GM12878 (cell line): ENCODE data around the gene RAPH1. TPM values are rescaled to one million over a fixed set of nuclear protein-coding genes. Genes with fewer than 3 reads are reported as not detected.

ENCODE experiments used
- ATAC-seq: fragments of 200-7000 bp; cut with Tn5 transposase; 3 replicates; pipeline ENCODE4 v1.9.1; 2020; ENCODE audit warnings: mild to moderate bottlenecking, moderate library complexity
- BruUV-seq: library from RNA; stranded (reverse); fragments of 400-500 nt; replicated peaks from 2 replicates; lab custom pipeline; 2021; lab: Mats Ljungman, UMichigan
- CTCF ChIA-PET: fragments of 300-600 bp; sonication (Branson Sonifier 250); formaldehyde crosslinking; extraction: SDS; loops from one replicate; lab custom pipeline; 2021; ENCODE audit warnings: inconsistent platforms; lab: Yijun Ruan, JAX
- POLR2A ChIA-PET: fragments of 350-600 bp; formaldehyde crosslinking; extraction: SDS; loops from one replicate; lab custom pipeline; 2021; ENCODE audit warnings: inconsistent platforms; lab: Charles Lee
- RAD21 ChIA-PET: fragments of 300-600 bp; sonication (Branson Sonifier 250); formaldehyde crosslinking; loops from one replicate; lab custom pipeline; 2023; ENCODE audit warnings: antibody characterized with exemption; ENCODE audit not compliant: unreplicated experiment; lab: Charles Lee
- SMC1A ChIA-PET: fragments of 300-600 bp; sonication (Branson Sonifier 250); formaldehyde crosslinking; loops from one replicate; lab custom pipeline; 2023; ENCODE audit not compliant: unreplicated experiment, uncharacterized antibody; lab: Charles Lee
- DNase-seq: peaks from one replicate; pipeline ENCODE4 v3.0.0-alpha.2; 2011; ENCODE audit warnings: low read depth, low spot score
- FAIRE-seq: peaks from 3 replicates; lab custom pipeline; 2011; peaks lifted over from hg19 to GRCh38; lab: Jason Lieb, UNC
- H2AFZ ChIP-seq: 2 replicates; pipeline ENCODE4 v1.6.0; 2011; ENCODE audit warnings: low read depth, low read length, control low read depth; ENCODE audit not compliant: control insufficient read depth
- H3K27ac ChIP-seq: 2 replicates; pipeline ENCODE4 v1.5.1; 2011; ENCODE audit warnings: control low read depth; ENCODE audit not compliant: control insufficient read depth, insufficient read depth
- H3K27me3 ChIP-seq, 2 experiments: replicated peaks in 1 of 2; 2 replicates each; pipeline versions ENCODE4 v1.6.0 to v1.6.1; 2011; ENCODE audit warnings: low read length in 1 of 2; ENCODE audit not compliant: control insufficient read depth in 2 of 2, insufficient read depth in 2 of 2
- H3K36me3 ChIP-seq, 2 experiments: 2 replicates each; pipeline ENCODE4 v1.5.1; 2011; ENCODE audit warnings: low read length in 1 of 2; ENCODE audit not compliant: control insufficient read depth in 2 of 2, insufficient read depth in 2 of 2
- H3K4me1 ChIP-seq: 2 replicates; pipeline ENCODE4 v1.6.1; 2011; ENCODE audit warnings: mild to moderate bottlenecking, low read length, moderate library complexity, mixed read lengths; ENCODE audit not compliant: control insufficient read depth, insufficient read depth
- H3K4me2 ChIP-seq: 2 replicates; pipeline ENCODE4 v1.6.0; 2011; ENCODE audit warnings: control low read depth; ENCODE audit not compliant: control insufficient read depth, insufficient read depth
- H3K4me3 ChIP-seq: fragments of 200-600 bp; sonication (generic); 2 replicates; pipeline ENCODE4 v1.5.1; 2016
- H3K79me2 ChIP-seq: 2 replicates; pipeline ENCODE4 v1.6.0; 2011; ENCODE audit warnings: low read length; ENCODE audit not compliant: control insufficient read depth, insufficient read depth
- H3K9ac ChIP-seq: 2 replicates; pipeline ENCODE4 v1.8.0; 2011; ENCODE audit warnings: low read length, control low read depth, mixed read lengths; ENCODE audit not compliant: control insufficient read depth, insufficient read depth
- H3K9me3 ChIP-seq: replicated peaks from 3 replicates; pipeline ENCODE4 v1.5.1; 2011; ENCODE audit warnings: mild to moderate bottlenecking, low read length; ENCODE audit not compliant: control insufficient read depth, insufficient read depth
- H4K20me1 ChIP-seq: 2 replicates; pipeline ENCODE4 v1.6.0; 2011; ENCODE audit not compliant: control insufficient read depth, insufficient read depth
- BCLAF1 ChIP-seq: fragments of 450-650 bp; IDR thresholded peaks from 2 replicates; pipeline ENCODE4 v1.6.1; 2017; ENCODE audit warnings: antibody characterized with exemption, mild to moderate bottlenecking, moderate library complexity
- CBX5 ChIP-seq: sonication (generic); IDR thresholded peaks from 2 replicates; pipeline ENCODE4 v1.6.1; 2016; ENCODE audit warnings: low read depth, moderate library complexity, mild to moderate bottlenecking, inconsistent platforms
- PKNOX1 ChIP-seq: fragments of 450-650 bp; IDR thresholded peaks from 2 replicates; pipeline ENCODE4 v1.6.1; 2016; ENCODE audit warnings: mild to moderate bottlenecking
- RCOR1 ChIP-seq: conservative IDR thresholded peaks from 2 replicates; pipeline ENCODE4 v1.6.1; 2012; ENCODE audit warnings: low read depth, low read length, improper control_type of control experiment
- USF1 ChIP-seq: IDR thresholded peaks from 2 replicates; pipeline ENCODE4 v1.6.1; 2011; ENCODE audit warnings: borderline replicate concordance, low read depth, mild to moderate bottlenecking, moderate library complexity, mixed read lengths, low read length; ENCODE audit not compliant: insufficient read depth; ENCODE audit errors: extremely low read length
- YBX1 ChIP-seq: fragments of 450-650 bp; IDR thresholded peaks from 2 replicates; pipeline ENCODE4 v1.6.1; 2016; ENCODE audit warnings: antibody characterized with exemption
- YY1 ChIP-seq: IDR thresholded peaks from 2 replicates; pipeline ENCODE4 v1.6.1; 2011; ENCODE audit warnings: low read depth, mild to moderate bottlenecking, low read length
- ZNF274 ChIP-seq: IDR thresholded peaks from one replicate; pipeline ENCODE4 v1.8.0; 2011; ENCODE audit not compliant: insufficient read length, insufficient read depth
- in situ Hi-C: fragments of 300-500 bp; cut with MboI; formaldehyde crosslinking; loops from 9 replicates; pipeline ENCODE4 v1.14.3; 2018; ENCODE audit warnings: mixed read lengths
- intact Hi-C: fragments of 100-400 bp; cut with micrococcal nuclease; formaldehyde crosslinking; loops from one replicate; pipeline ENCODE4 v1.14.2; 2022; ENCODE audit not compliant: unreplicated experiment
- polyA plus RNA-seq, 11 experiments: library from polyadenylated mRNA; depleted of rRNA in 4 of 11; unstranded in 6 of 11; stranded (reverse) in 5 of 11; fragments of >200 nt; fragmentation: Nextera tagmentation in 4 of 11; fragmentation: Illumina TruSeq in 1 of 11; extraction: Ambion mirVana in 4 of 11; extraction: Trizol in 1 of 11; gene quantifications; 1 replicate in 1 of 11; 2 replicates in 10 of 11; pipeline versions ENCODE4 v1.2.1 to v1.2.3, GENCODE V29; 2011 to 2016; ENCODE audit warnings: inconsistent platforms in 2 of 11, missing spikeins in 2 of 11, low read depth in 1 of 11
- total RNA-seq, 4 experiments: library from RNA; depleted of rRNA in 3 of 4; stranded (reverse); fragments of >200 nt in 3 of 4; fragmentation: Illumina TruSeq in 1 of 4; extraction: Trizol in 1 of 4; gene quantifications; 2 replicates each; pipeline versions ENCODE4 v1.2.1 to v1.2.3, GENCODE V29; 2013 to 2021

The RAPH1 gene
- total and polyA plus RNA-seq, 10 of the 15 experiments (the other 5 are each of a cell fraction or from before 2014, with no cell fraction given), result 0.09 to 0.90 (median 0.21) TPM; not detected in 7

GRCh38 chr2:203566161-203566560 lies 31.1 kb upstream of the RAPH1 start (continued):
- no peak for TF ChIP-seq ZNF274

- no peak overlapping the region for H2AFZ ChIP-seq
- SMC1A ChIA-PET, result interaction anchor here (1.4 to 2.0 kb wide), 2 partner anchors 9 to 240 kb away, joined by 3 to 5 read pairs; no protein-coding TSS in a partner anchor
- no peaks in the 10 kb centered on the region for H4K20me1 ChIP-seq
- POLR2A ChIA-PET, result no interaction called here
- in situ Hi-C loops (no loop called here), intact Hi-C loops (no loop called here)
- no peak for DNase-seq
- H3K27me3 ChIP-seq, result peaks cover 2 to 7% of the 10 kb centered on the region in 2 experiments; a peak in 3 of 4 replicates
- no peak overlapping the region for H3K4me2 ChIP-seq
- ATAC-seq, result no peak
- no peak overlapping the region for H3K9ac ChIP-seq
- no peaks in the 10 kb centered on the region for H3K36me3 ChIP-seq
- TF ChIP-seq BCLAF1, result no peak
- TF ChIP-seq YBX1, result no peak
- TF ChIP-seq PKNOX1, result no peak
- TF ChIP-seq RCOR1, result no peak
- TF ChIP-seq USF1, result no peak
- no peak for TF ChIP-seq YY1
- TF ChIP-seq CBX5, result no peak
- H3K9me3 ChIP-seq, result no peaks in the 10 kb centered on the region
- CTCF ChIA-PET, result no interaction called here
- H3K4me1 ChIP-seq, result no peaks in the 10 kb centered on the region
- FAIRE-seq, result no peak
- no TSS peak for BruUV-seq
- H3K79me2 ChIP-seq, result no peaks in the 10 kb centered on the region
- RAD21 ChIA-PET, result no interaction called here
- H3K4me3 ChIP-seq, result no peak overlapping the region
- no peak overlapping the region for H3K27ac ChIP-seq
These were observed 30.0 kb upstream of the RAPH1 start for GRCh38 chr2:203565076-203565475.
